Measurements from ENCODE around the gene PRRC2B. TPM values are rescaled to one million over a fixed set of nuclear protein-coding genes. Genes with fewer than 3 reads are reported as not detected.
"Not testable (repeated sequence)": the region's sequence is repeated elsewhere in the genome, so short reads cannot be mapped to it uniquely, and the experiment has no call there.

PRRC2B gene
- total RNA-seq, 1 donor from 2014 or later, result 80.7 TPM

DNA sequence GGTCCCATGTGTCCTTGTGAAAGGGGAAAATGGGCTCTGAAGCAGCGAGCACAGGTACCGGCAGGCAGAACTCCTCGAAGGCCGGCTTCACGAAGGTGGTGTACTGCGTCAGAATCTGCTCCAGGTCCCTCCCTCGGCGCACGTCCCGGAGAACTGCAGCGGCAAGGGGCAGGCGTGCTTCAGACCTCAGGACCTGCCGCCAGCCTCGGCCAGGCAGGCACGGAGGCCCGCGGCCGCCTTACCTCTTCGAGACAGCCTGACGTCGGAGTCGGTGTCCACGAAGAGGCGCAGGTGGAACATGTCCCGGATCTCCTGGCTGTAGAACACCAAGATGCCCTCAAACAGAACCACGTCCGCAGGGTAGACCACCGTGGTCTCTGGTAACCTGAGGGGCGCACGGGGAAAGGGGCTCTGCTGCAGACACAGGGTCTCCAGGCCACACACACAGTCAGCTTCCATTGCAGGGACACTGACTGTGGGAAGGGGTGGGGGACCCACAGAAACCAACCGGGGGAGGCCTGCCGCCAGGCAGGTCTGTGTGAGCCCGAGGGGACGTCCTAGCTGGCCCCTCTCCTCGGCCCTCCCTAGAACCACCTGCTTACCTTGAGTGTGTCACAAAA is 135.1 kb downstream of the PRRC2B start:
- DNase-seq (ENCODE audit: low spot score), result no peak

DNA sequence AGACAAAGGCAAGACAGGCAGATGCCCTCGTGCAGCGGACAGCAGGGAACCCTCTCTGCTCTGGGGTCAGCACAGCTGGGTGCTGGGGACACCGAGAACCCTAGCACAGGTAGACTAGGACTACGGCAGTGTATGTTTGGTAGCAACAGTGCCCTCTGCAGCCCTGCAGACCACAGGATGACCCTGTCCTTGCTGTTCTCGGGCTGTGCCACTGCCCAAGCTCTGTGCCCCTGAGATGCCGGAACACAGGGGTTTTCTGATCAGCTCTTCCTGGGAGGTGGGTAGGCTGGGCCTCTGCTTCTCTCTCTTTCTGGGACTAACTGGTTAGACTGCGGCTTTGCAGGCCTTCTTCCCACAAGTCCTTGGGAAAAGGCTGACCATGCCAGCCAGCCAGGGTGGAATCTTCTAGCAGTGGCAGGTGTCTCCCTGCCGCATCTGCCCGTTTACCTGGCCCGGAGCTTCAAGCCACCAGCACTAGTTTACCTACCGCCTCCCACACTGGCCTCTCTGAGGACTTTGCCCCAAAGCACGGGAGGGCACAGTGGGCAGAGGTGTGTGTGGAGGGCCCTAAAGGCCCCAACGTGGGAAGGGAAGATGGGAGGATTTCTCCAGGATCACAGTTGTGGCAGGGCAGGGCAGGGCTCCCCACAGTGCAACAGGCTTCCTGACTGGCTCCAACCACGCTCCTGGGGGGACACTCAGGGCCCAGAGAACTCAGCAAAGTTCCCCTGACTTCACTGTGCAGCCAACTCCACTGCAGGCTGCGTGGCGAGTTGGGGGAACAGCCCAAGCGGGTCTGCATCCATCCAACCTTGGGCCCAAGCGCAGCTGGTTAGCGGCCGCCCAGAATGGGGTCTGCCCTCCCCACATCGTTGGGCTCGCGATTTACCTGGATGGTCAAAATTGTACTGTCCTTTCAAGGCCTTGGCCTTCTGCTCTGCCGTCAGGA is 136.0 kb downstream of the PRRC2B start:
- peak; percentile 86 for DNase-seq (ENCODE audit: low spot score)
- peak; percentile 72 for ATAC-seq

More for the DNA sequence above, 135.1 kb downstream of the PRRC2B start:
- no peak for ATAC-seq

DNA sequence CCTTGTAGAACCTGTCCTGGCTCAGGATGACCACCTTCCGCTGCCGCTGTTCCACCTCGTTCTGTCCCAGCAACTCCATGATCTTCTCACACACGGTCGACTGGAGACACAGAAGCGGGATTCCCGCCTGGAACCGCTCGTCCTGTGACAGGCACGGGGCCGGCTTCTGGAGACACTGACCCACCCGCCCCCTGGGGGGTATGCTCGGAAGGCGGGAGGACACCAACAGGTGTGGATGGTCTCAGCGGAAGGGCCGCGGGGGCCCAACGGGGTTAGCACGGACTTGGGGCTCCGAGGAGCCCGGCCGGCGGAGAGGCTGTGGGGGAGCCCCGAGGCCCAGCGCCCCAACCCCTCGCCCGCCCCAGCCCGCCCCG is 136.6 kb downstream of the PRRC2B start:
- ATAC-seq (peak; percentile 46), DNase-seq (ENCODE audit: low spot score) (peak; percentile 65)

DNA sequence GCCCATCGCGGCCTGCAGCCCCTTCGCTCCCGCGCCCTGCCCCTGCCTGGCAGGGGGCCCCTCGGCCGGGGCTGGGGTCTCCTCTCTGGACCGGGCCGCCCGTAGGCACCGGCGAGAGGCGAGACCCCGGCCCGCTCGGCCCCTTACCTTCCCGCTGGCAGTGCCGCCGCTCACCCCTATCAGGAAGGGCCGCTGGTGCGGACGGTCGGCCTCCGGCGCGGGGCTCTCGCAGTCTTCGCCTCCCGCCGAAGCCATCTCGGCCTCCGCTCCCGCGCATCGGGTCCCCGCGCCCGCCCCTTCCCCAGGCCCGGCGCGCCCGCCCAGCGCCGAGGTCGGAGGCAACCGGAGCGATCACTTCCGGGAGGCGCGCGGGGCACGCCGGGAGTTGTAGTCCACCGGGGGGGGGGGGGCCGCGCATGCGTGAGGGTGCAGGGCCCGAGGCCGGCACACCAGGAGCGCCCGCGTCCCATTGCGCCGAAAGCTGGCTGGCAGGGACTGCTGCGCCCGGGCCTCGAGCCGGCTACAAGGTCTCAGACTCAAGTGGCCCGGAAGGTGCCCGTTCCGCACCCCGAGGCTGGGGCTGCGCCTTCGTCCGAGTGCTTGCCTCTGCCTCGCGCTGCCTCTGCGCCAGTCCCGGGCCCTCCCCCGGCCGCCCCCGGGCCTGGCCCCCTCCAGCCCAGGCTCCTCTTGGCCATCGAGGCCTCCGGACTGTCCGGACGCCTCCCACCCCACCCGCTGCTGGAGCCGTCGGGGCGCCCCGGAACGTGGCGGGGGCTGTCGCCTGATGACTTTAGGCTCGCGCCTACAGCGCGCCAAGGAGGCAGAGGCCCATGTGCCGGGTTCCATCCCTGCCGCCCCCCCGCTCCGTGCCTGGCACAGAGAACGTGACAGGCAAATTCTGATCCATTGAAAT is 137.3 kb downstream of the PRRC2B start, which contains the start of gene UCK1:
TSS of gene UCK1 (minus strand) at position 344 of the 913 bp plus-strand sequence. CDS start at position 255, 89 bp downstream.
- peak; percentile 80 for DNase-seq (ENCODE audit: low spot score)

DNA sequence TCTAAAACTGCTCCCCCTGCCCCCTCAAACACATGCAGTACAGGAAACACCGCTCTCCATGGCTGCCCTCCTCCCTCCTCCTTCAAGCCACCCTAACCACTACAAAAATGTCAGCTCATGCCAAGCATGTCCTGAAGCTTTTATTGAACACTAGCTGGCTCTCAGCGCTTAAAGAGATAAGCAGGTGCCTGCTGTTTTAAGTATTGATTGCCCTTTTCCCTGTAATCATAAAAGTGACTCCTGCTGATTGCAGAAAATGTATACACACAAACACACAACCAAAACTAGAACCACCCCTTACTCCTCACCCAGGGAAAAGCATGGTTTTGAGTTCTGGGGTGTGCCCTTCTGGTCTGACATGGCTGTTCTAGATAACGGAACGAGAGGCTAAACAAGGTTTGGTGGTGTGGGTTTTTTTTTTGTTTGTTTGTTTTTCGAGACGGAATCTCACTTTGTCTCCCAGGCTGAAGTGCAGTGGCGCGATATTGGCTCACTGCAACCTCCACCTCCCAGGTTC is 140.9 kb downstream of the PRRC2B start:
- DNase-seq (ENCODE audit: low spot score) (no peak), ATAC-seq (peak; percentile 35)

More for the DNA sequence above, 137.3 kb downstream of the PRRC2B start, which contains the start of gene UCK1:
- ATAC-seq, result peak; percentile 86

DNA sequence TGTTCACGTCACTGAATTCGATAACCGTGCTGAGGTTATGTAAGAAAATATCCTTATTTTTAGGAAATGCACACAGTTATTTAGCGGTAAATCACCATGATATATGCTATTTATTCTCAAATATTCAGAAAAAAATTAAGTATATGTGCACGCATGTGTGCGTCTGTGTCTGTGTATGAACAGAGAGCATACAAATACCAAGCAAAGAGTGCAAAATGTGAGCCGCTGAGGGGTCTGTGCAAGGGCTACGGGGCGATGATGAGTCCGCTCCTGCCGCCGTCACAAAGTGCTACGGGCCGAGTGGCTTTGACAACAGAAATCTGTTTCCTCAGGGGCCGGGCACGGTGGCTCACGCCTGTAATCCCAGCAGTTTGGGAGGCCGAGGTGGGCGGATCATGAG is 144.1 kb downstream of the PRRC2B start:
- ATAC-seq (no peak), DNase-seq (ENCODE audit: low spot score) (no peak)

DNA sequence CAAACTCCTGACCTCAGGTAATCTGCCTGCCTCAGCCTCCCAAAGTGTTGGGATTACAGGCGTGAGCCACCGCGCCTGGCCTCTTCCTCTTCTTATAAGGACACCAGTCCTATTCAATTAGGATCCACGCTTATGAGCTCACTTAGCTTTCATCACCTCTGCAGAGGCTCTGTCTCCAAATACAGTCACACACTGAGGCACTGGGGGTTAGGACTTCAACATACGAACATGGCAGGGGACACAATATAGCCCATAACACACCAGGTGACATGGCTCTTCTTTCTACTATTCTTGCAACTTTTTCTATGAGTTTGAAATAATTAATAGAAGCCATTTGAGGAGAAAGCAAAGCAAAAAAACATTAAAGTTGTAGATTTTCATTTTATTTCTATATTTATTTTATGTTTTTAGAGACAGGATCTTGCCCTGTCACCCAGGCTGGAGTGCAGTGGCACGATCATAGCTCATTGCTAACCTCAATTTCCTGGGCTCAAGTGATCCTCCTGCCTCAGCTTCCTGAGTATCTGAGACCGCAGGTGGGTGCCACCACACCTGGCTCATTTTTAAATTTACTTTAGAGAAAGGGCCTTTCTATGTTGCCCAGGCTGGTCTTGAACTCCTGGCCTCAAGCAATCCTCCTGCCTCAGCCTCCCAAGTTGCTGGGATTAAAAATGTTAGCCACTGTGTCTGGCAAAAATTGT is 145.5 kb downstream of the PRRC2B start:
- no peak for DNase-seq (ENCODE audit: low spot score)
- no peak for ATAC-seq

DNA sequence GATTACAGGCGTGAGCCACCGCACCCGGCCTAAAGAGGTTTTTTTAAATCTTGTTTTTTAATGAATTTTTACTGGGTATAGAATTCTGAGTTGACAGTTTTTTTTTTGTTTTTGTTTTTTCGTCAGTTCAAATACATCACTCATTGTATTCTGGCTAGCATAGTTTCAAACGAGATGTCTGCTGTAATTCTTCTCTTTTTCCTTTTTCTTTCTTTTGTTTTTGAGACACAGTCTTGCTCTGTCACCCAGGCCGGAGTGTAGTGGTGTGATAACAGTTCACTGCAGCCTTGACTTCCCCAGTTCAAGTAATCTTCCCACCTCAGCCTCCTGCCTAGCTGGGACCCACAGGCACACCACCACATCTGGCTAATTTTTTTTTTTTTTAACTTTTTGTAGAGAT is 149.3 kb downstream of the PRRC2B start:
- ATAC-seq, result no peak

DNA sequence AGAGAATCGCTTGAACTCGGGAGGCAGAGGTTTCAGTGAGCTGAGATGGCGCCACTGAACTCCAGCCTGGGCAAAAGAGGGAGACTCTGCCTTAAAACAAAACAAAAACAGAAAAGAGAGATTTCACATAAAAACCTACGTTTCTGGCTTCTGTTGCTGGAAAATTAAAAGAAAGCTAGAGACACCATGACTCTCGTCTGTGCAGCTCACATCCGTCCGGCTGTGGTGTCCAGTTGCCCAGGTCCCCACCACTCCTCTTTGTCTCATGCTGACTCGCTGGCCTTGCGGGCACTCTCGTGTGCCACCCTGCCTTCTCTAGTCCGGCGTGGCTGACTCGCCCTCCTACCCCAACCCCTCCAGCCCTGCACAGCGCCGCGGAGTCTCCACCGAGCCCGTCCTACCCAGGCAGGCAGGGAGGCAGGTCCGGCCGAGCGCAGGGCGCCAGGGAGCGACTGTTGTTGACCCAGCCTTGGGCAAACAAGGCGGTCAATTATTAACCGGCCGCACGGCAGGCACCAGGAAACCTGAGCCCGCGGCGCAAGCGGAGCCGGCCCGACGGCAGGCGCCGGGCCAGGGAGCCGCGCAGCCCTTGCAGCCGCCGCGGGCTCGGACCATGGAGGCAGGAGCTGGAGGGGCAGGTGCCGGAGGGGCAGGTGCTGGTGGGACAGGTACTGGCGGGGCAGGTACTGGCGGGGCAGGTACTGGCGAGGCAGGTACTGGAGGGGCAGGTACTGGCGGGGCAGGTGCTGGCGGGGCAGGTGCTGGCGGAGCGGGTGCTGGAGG is 151.3 kb downstream of the PRRC2B start, which contains the start of gene PRRT1B:
TSS of gene PRRT1B (plus strand) at position 521 of the 783 bp plus-strand sequence. CDS start at position 614, 93 bp downstream.
- ATAC-seq, result peak; percentile 95
- DNase-seq (ENCODE audit: low spot score), result peak; percentile 94

More for the DNA sequence above, 149.3 kb downstream of the PRRC2B start:
- DNase-seq (ENCODE audit: low spot score), result no peak

DNA sequence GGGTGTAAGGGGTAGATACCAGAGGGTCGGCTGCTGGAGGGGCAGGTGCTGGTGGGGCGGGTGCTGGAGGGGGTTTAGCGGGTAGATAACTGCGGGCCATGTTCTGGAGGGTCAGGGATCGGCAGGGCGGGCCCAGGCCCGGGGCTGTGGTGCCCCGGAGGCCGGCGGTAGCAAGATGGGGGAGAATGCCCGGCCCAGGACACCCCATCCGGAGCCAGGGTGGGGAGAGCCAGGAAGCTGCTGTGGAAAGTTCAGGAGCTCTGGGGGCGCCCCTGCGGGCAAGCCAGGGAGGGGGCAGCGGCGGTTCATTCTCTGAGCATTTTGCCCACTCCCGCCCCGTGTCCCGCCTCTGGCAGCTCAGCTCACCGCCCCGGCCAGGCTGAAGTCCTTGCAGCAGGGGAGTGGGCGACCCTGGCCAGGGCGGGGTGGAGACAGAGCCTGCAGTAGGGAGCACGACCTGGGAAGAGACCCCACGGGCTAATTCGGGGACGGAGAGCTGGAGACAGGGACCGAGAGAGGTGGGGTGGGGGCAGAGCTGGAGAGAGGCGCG is 152.0 kb downstream of the PRRC2B start:
- DNase-seq (ENCODE audit: low spot score), result no peak
- ATAC-seq, result peak; percentile 53

DNA sequence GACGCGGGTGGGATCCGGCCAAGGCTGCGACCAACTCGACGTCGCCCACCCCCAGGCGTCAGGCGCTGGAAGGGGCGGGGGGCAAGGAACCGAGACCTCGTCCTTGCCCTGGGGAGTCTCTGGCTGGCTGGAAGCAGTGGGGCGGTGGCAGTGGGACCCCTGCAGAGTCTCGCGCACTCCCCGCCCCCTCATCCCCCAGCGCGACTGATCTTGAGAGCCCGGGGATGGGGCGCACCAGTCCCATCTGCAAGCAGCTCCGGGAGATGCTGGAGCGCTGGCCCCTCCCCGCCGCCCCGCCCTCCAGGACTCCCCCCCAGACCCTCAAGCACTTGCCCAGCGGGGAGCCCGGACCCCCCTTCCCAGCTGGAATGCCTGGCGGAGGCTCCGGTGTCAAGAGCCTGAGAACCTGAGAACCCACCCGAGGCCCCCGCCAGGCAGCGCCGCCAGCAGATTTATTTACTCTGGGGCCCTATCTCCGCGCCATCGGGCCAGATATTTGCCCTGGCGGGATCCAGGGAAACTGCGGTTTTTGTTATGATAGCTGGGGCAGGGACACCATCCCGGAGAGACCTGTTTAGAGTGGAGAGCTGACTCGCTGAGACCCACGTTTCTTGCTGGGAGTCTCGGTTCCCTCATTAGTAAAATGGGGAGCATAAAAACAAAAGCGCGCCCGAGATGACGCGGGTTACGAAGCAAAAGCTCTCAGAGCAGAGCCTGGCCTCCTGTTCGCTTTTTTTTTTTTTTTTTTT is 152.6 kb downstream of the PRRC2B start:
- DNase-seq (ENCODE audit: low spot score) (no peak), ATAC-seq (peak; percentile 31)

DNA sequence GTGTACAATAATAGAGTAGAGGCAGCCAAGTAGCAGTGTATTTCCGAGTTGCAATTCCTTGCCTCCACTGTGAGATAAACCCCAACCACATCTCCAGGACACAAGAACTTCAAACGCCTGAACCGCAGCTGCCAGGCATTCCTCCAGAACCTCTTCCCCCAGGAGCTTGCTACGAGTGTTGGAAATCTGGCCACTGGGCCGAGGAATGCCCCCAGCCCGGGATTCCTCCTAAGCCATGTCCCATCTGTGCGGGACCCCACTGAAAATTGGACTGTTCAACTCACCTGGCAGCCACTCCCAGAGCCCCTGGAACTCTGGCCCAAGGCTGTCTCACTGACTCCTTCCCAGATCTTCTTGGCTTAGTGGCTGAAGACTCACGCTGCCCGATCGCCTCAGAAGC is 155.3 kb downstream of the PRRC2B start:
- not testable (repeated sequence) for DNase-seq (ENCODE audit: low spot score); ATAC-seq

Other genes with a start within 250 kb of the PRRC2B start
- 1.2 TPM for gene FAM78A, start 117.6 kb upstream of the PRRC2B start, total RNA-seq
- 0.30 TPM for gene PLPP7, start 104.4 kb upstream of the PRRC2B start, total RNA-seq
- 14.4 TPM for gene POMT1, start 108.8 kb downstream of the PRRC2B start, total RNA-seq
- gene UCK1, start 137.2 kb downstream of the PRRC2B start, total RNA-seq, result 40.2 TPM
- 8.5 TPM for gene PRRT1B, start 151.4 kb downstream of the PRRC2B start, total RNA-seq